HCT116 (cell line): ENCODE results near the gene RINL.

Source experiments
- CTCF ChIP-seq, 3 experiments: fragments of 200-600 bp in 1 of 3; sonication (generic) in 1 of 3; IDR thresholded peaks in 2 of 3; conservative IDR thresholded peaks in 1 of 3; 2 replicates each; pipeline ENCODE4 v1.5.1; 2012 to 2017; ENCODE audit warnings: low read depth in 2 of 3, low read length in 2 of 3, antibody characterized with exemption in 1 of 3, borderline replicate concordance in 1 of 3, control low read depth in 1 of 3, mild to moderate bottlenecking in 1 of 3, mixed read lengths in 1 of 3, mixed run types in 1 of 3, moderate library complexity in 1 of 3; ENCODE audit not compliant: insufficient read depth in 1 of 3
- EGR1 ChIP-seq: IDR thresholded peaks from 2 replicates; pipeline ENCODE4 v1.6.1; 2012; ENCODE audit warnings: low read depth
- EZH2 ChIP-seq: fragments of 200-600 bp; sonication (generic); IDR thresholded peaks from 2 replicates; pipeline ENCODE4 v1.6.1; 2017; ENCODE audit warnings: antibody characterized with exemption, mixed run types
- JUND ChIP-seq: IDR thresholded peaks from 2 replicates; pipeline ENCODE4 v1.6.1; 2012
- POLR2A ChIP-seq: IDR thresholded peaks from 2 replicates; pipeline ENCODE4 v1.7.0; 2011; ENCODE audit warnings: borderline replicate concordance; ENCODE audit not compliant: insufficient read depth, insufficient read length; ENCODE audit errors: extremely low read depth
- POLR2AphosphoS5 ChIP-seq: IDR thresholded peaks from 2 replicates; pipeline ENCODE4 v1.6.1; 2011; ENCODE audit warnings: mild to moderate bottlenecking, low read depth, low read length, moderate library complexity
- RAD21 ChIP-seq: IDR thresholded peaks from 2 replicates; pipeline ENCODE4 v1.6.1; 2012; ENCODE audit warnings: low read depth, mild to moderate bottlenecking
- REST ChIP-seq: IDR thresholded peaks from 2 replicates; pipeline ENCODE4 v1.6.1; 2012; ENCODE audit warnings: low read depth
- SIN3A ChIP-seq: IDR thresholded peaks from 2 replicates; pipeline ENCODE4 v1.6.1; 2012; ENCODE audit warnings: low read depth
- TCF7L2 ChIP-seq: IDR thresholded peaks from 2 replicates; pipeline ENCODE4 v1.7.0; 2011; ENCODE audit warnings: borderline replicate concordance, inconsistent platforms; ENCODE audit not compliant: insufficient read depth, insufficient read length; ENCODE audit errors: extremely low read depth
- ZNF274 ChIP-seq: fragments of 200-500 bp; sonication (Bioruptor generic); IDR thresholded peaks from 2 replicates; pipeline ENCODE4 v1.6.1; 2014; ENCODE audit warnings: mild to moderate bottlenecking, low read depth, low read length, inconsistent platforms

- TF ChIP-seq REST = no peak
- no peak for TF ChIP-seq POLR2AphosphoS5
- TF ChIP-seq CTCF (IDR thresholded peaks at IDR 0.05 in 2 of 3, conservative IDR thresholded peaks at IDR 0.05 in 1 of 3; ENCODE audit: borderline replicate concordance in 1 of 3, insufficient read depth in 1 of 3, low read depth in 2 of 3, low read length in 2 of 3) = no peak
- TF ChIP-seq POLR2A = no peak
- TF ChIP-seq SIN3A = no peak
- no peak for TF ChIP-seq TCF7L2
- TF ChIP-seq EZH2 = no peak
- no peak for TF ChIP-seq ZNF274
- no peak for TF ChIP-seq RAD21
- TF ChIP-seq JUND = no peak
- no peak for TF ChIP-seq EGR1
Measured at GRCh38 chr19:38879400-38879751, 1.3 kb upstream of the RINL start.
